Osteoblast (primary cell): ENCODE measurements around the gene PRPF40B. TPM values are rescaled to one million over a fixed set of nuclear protein-coding genes. Genes with fewer than 3 reads are reported as not detected.

Experiments used
- DNase-seq: peaks from one replicate; pipeline ENCODE4 v3.0.0; 2011; ENCODE audit warnings: low spot score, mixed read lengths; ENCODE audit not compliant: insufficient read length; ENCODE audit errors: missing footprints
- H2AFZ ChIP-seq: 2 replicates; pipeline ENCODE4 v1.6.0; 2011; ENCODE audit warnings: mild to moderate bottlenecking, low read length
- H3K27ac ChIP-seq: 2 replicates; pipeline ENCODE4 v1.5.1; 2011; ENCODE audit warnings: mild to moderate bottlenecking, low read depth, low read length, moderate library complexity
- H3K27me3 ChIP-seq: 2 replicates; pipeline ENCODE4 v1.6.0; 2012; ENCODE audit warnings: mild to moderate bottlenecking, control low read depth, inconsistent platforms, low read length, moderate library complexity; ENCODE audit not compliant: insufficient read depth
- H3K36me3 ChIP-seq: 2 replicates; pipeline ENCODE4 v1.5.1; 2011; ENCODE audit warnings: mild to moderate bottlenecking, low read length, control low read depth, moderate library complexity; ENCODE audit not compliant: insufficient read depth
- H3K4me1 ChIP-seq: 2 replicates; pipeline ENCODE4 v1.5.1; 2011; ENCODE audit warnings: mild to moderate bottlenecking, low read length, control low read depth, moderate library complexity; ENCODE audit not compliant: insufficient read depth
- H3K4me2 ChIP-seq: 2 replicates; pipeline ENCODE4 v1.6.0; 2011; ENCODE audit warnings: mild to moderate bottlenecking, low read length; ENCODE audit not compliant: insufficient read depth
- H3K4me3 ChIP-seq: fragments of 200-600 bp; sonication (generic); 3 replicates; pipeline ENCODE4 v1.5.1; 2012; ENCODE audit warnings: mild to moderate bottlenecking, low read length, inconsistent platforms; ENCODE audit not compliant: insufficient read depth
- H3K79me2 ChIP-seq: 2 replicates; pipeline ENCODE4 v1.6.0; 2012; ENCODE audit warnings: mild to moderate bottlenecking, low read length, control low read depth, inconsistent platforms; ENCODE audit not compliant: insufficient read depth
- H3K9me3 ChIP-seq: 2 replicates; pipeline ENCODE4 v1.5.1; 2011; ENCODE audit warnings: low read depth, low read length, control low read depth
- H4K20me1 ChIP-seq: 2 replicates; pipeline ENCODE4 v1.6.0; 2012; ENCODE audit warnings: mild to moderate bottlenecking, low read length, control low read depth; ENCODE audit not compliant: insufficient read depth
- CTCF ChIP-seq: IDR thresholded peaks from 2 replicates; pipeline ENCODE4 v1.5.1; 2011; ENCODE audit warnings: mild to moderate bottlenecking, low read depth, low read length, moderate library complexity; ENCODE audit errors: extremely low read depth
- total RNA-seq: library from RNA; depleted of rRNA; stranded (reverse); fragments of >200 nt; gene quantifications from 2 replicates; pipeline ENCODE4 v1.2.3, GENCODE V29; 2012

Gene PRPF40B
- total RNA-seq, 1 donor, result 11.6 TPM

GRCh38 chr12:49644620-49644994 lies 21.2 kb downstream of the PRPF40B start:
- Histone ChIP-seq H3K4me1 (no peaks in the 10 kb centered on the region), H3K27me3 (no peaks in the 10 kb centered on the region), H4K20me1 (no peaks in the 10 kb centered on the region), H3K36me3 (peaks cover 54% of the 10 kb centered on the region), H3K9me3 (no peaks in the 10 kb centered on the region), H3K79me2 (no peaks in the 10 kb centered on the region), H3K27ac (no peak overlapping the region), H2AFZ (no peak overlapping the region), H3K4me3 (no peak overlapping the region), H3K4me2 (no peak overlapping the region)
- peak; percentile 97 for DNase-seq
- TF ChIP-seq CTCF, result peak; percentile 93

- TF ChIP-seq CTCF, result no peak
- no peak for DNase-seq
- H3K27ac ChIP-seq, result no peak overlapping the region
- no peaks in the 10 kb centered on the region for H3K9me3 ChIP-seq
- no peak overlapping the region for H2AFZ ChIP-seq
- no peaks in the 10 kb centered on the region for H3K79me2 ChIP-seq
- no peaks in the 10 kb centered on the region for H3K4me1 ChIP-seq
- H3K4me2 ChIP-seq, result no peak overlapping the region
- H3K4me3 ChIP-seq, result no peak overlapping the region
- no peaks in the 10 kb centered on the region for H4K20me1 ChIP-seq
- peaks cover 61% of the 10 kb centered on the region for H3K36me3 ChIP-seq
- no peaks in the 10 kb centered on the region for H3K27me3 ChIP-seq
Measured at GRCh38 chr12:49645146-49646039, 22.0 kb downstream of the PRPF40B start.

- Histone ChIP-seq H4K20me1 (no peaks in the 10 kb centered on the region), H3K36me3 (peaks cover 65% of the 10 kb centered on the region), H3K4me2 (no peak overlapping the region), H3K9me3 (no peaks in the 10 kb centered on the region), H3K27ac (no peak overlapping the region), H3K79me2 (no peaks in the 10 kb centered on the region), H3K4me3 (no peak overlapping the region), H2AFZ (no peak overlapping the region), H3K27me3 (no peaks in the 10 kb centered on the region), H3K4me1 (no peaks in the 10 kb centered on the region)
- DNase-seq, result peak; percentile 32
- no peak for TF ChIP-seq CTCF
Measured at GRCh38 chr12:49646331-49646830, 23.0 kb downstream of the PRPF40B start.

- Histone ChIP-seq H4K20me1 (no peaks in the 10 kb centered on the region), H3K9me3 (no peaks in the 10 kb centered on the region), H3K4me2 (no peak overlapping the region), H2AFZ (no peak overlapping the region), H3K36me3 (peaks cover 68% of the 10 kb centered on the region), H3K79me2 (no peaks in the 10 kb centered on the region), H3K27ac (no peak overlapping the region), H3K4me1 (no peaks in the 10 kb centered on the region), H3K27me3 (no peaks in the 10 kb centered on the region), H3K4me3 (no peak overlapping the region)
- peak; percentile 68 for DNase-seq
- no peak for TF ChIP-seq CTCF
Measured at GRCh38 chr12:49646871-49647654, 23.7 kb downstream of the PRPF40B start.
